ENCODE data around the gene M1AP. TPM values are rescaled to one million over a fixed set of nuclear protein-coding genes. Genes with fewer than 3 reads are reported as not detected.

Gene M1AP, protein sequence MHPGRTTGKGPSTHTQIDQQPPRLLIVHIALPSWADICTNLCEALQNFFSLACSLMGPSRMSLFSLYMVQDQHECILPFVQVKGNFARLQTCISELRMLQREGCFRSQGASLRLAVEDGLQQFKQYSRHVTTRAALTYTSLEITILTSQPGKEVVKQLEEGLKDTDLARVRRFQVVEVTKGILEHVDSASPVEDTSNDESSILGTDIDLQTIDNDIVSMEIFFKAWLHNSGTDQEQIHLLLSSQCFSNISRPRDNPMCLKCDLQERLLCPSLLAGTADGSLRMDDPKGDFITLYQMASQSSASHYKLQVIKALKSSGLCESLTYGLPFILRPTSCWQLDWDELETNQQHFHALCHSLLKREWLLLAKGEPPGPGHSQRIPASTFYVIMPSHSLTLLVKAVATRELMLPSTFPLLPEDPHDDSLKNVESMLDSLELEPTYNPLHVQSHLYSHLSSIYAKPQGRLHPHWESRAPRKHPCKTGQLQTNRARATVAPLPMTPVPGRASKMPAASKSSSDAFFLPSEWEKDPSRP
- total RNA-seq, result 0.96 and 4.5 TPM in 2 replicates

DNA sequence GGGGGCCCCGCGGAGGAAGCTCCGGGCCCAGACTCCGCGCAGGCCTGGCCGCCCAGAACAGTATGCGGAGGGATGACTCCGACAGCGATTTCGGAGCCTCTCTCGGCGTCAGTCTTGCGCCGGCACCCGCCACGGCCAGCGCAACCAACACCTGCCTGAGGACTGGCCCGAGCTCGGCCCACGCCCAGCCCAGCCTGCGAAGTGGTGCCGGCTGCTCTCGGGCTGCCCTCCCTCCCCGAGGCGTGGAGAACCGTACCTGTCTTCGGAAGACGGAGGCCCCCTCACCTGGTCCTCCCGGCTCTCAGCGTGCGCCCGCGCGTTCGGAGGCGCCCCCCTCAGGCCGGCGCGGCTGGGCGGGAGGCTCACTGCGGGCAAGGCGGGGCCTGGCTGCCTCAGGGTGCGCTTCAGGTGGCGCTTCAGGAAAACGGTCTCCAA is at the start of gene M1AP:
Gene M1AP, minus strand, starts transcription at position 322 of the 435 bp plus-strand sequence. CDS start 8,055 bp downstream, outside the sequence.

DNA sequence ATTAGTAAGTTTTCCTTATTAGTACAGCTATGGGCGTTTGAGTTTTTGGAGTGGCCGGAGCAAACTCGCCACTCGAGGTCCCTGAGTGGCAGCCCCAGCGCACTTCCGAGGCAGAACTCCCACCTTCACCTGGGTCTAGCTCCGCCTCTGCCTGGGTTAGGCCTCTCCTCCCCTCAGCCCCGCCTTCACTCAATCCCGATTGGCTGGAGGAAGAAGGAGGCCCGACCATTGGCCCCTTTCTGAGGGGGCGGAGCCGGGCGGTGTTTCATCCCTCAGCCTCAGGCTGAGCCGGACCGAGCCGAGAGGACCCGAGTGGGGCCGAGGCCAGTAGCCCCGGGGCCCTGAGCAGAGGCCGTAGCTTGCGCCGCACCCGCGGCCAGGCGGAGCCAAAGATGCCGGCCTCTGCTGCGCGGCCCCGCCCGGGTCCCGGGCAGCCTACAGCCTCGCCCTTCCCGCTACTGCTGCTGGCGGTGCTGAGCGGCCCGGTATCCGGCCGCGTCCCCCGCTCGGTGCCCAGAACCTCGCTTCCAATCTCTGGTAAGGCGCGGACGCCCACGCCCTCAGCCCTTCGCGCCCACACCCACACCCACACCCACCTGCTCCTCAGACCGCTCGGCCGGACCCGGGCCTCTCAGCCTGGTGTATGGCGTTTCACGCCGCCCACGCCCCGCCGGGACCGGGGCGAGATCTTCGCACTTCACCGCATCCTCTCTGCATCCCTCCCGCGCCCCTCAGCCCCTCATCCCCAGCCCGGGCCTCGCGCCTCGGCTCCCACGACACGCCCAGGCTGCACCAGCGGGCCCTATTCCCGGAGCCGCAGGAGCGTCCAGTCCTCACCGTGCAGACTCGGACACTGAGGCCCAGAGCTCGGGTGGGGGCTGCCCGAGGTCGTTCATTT is 6.1 kb upstream of the M1AP start, which contains the start of gene SEMA4F:
Gene SEMA4F, plus strand, starts transcription at position 263 of the 898 bp plus-strand sequence. Its CDS starts 130 bp downstream, at position 393.

DNA sequence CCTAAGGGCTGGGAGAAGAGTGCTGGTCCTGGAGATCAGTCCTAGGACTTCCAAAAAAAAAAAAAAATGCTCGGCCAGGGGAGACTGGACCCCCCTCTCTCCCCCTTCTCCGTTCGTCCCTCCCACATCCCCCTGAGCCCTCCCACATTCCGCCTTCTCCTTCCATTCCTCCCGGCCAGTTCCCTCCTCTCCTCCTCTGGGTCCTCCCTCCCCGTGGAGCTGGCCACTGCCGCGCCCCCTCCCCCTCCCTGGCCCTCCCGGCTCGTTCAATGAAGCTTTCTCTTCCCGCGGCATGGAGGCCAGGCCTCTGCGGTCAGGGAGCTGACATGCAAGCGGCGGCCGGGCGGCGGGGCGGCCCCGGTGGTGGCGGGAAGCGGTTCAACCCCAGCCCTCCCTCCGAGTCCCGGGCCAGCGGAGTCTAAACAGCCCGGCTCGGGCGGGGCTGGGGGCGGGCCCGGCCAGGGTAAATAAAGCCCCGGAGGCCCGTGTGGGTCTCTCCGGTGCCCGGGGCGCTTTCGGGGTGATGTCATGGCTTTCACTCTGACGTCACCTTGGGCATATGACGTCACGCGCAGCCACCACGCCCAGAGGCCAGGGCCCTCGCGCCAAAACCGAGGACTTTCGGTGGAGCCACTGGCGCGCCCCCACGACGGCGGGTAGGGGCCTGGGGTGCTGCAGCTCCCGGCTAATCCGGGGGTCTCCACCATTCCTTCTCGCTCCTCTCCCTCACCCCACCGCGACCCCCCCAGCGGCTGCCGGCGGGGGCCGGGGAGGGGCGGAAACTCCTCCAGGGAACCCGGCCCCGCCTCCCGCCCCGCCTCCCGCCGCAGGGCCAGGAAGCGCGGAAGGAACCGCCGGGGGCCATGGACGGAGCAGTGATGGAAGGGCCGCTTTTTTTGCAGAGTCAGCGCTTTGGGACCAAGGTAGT is 94.0 kb downstream of the M1AP start, which contains the start of the genes DOK1 and LOXL3:
Gene DOK1, plus strand, starts transcription at position 829 of the 928 bp plus-strand sequence. Its CDS starts 35 bp downstream, at position 864.
Gene LOXL3, minus strand, starts transcription at position 51 of the 928 bp plus-strand sequence. CDS start 1,308 bp downstream, outside the sequence.

DNA sequence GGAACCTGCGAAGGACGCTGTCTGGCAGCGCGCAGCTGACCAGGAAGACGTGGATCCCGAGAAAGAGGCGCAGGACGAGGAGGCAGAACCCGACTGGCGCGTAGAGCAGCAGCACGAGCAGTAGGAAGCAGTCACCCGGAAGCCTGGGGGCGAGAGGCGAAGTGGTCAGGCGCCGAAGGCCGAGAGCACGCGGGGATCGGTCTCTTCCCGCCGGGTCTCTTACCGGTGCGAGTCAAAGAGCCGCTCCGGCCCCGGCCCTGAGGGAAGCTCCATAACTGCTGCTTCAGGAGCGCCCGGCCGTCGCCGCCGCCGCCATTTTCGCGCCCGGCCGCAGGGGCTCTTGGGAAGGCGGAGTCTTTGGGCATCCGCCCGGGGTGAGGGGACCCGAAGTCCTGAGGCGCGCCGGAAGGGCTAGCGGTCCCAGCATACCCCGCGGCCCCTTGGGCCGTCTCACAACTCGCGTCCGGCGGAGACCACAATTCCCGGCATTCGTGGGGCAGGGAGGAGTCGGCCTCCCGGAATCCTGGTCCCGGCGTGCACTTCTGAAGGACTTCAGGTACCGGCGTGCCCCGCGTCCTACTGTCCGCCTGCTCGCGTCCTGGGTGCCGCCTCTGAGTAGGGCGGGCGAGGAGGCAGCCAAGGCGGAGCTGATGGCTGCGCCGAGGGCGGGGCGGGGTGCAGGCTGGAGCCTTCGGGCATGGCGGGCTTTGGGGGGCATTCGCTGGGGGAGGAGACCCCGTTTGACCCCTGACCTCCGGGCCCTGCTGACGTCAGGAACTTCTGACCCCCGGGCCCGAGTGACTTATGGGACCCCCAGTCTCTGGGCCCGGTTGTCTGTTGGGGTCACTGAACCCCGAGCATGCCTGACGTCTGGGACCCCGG is 118.5 kb downstream of the M1AP start, which contains the start of the genes AUP1 and HTRA2:
Gene AUP1, minus strand, starts transcription at position 350 of the 882 bp plus-strand sequence. Its CDS starts 77 bp downstream, at position 273.
Gene HTRA2, plus strand, starts transcription at position 577 of the 882 bp plus-strand sequence. Its CDS starts 74 bp downstream, at position 651.

DNA sequence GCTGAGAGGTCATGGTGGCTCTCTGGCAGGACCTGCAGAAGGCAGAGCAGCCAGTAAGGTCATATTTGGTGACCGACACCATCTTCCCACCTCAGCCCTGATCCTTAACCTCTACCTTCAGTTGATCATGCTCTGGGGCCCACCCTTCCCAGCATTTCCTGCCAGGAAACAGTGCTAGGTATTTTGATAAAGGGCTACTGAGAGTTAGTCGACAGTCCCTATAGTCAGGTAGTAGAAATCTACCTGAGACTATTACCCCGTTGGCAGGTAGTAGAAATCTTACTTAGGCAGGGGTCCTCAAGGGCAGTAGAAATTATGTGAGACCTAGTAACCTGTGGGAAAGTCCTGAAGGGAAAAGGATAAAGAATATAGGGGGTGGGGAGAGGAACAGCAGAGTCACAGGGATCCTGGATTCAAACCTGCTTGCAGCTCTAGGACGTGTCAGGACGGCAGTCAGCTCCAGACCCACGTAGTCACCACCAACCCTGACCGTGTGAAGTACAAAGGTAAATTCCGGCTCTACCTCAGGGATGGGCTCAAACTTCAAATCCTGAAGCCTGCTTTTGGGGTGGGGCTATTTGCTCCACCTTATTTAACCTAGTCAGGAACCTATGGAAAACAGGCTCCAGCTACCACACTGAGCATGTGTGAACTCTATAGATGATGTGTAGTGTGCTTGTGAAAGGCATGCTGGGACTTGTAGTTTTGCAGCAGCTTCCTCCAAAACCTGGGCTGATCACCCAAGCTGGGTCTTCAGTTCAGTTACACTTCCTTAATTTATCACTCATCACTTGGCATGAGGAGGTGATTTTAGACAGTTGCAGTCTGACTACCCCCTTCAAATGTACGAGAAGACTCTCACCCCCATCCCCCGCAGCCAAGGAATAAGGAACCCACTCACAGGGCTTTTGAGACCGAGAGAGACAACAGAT is 122.1 kb downstream of the M1AP start, which contains the start of gene DQX1:
Gene DQX1, minus strand, starts transcription at position 515 of the 932 bp plus-strand sequence. Its CDS starts 502 bp downstream, at position 13.

DNA sequence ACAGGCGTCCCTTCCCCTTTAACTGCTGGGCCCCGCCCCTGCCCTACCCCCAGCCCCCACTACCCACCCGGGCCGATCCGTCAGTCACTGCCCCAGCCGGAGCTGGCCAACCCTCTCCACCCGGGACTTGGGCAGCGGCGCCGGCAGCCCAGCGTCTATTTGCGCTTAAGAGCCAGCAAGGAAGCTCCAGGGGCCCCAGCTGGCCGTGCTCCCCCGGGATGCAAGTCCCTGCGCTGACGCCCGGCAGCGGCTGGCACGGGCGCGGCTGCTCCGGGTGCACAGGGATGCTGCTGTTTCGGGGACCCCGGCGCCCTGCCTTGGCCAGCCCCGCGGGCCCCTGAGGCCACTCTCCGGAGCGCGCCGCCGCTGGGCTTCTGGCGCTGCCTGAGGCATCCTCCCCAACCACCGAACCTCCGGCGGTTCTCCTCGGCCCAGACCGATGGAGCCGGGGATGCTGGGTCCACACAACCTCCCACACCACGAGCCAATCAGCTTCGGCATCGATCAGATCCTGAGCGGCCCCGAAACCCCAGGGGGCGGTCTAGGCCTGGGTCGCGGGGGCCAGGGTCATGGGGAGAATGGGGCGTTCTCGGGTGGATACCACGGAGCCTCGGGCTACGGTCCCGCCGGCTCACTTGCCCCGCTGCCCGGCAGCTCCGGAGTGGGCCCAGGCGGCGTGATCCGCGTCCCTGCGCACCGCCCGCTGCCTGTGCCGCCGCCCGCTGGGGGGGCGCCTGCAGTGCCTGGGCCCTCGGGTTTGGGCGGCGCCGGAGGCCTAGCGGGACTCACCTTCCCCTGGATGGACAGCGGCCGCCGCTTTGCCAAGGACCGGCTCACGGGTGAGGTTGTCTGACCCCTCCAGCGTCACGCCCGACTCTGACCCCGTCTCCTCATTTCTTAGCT is 133.5 kb downstream of the M1AP start, which contains the start of gene TLX2:
Gene TLX2, plus strand, starts transcription at position 83 of the 903 bp plus-strand sequence. Its CDS starts 357 bp downstream, at position 440.

Other genes starting within 250 kb of the M1AP start
- gene C2orf81, start 226.7 kb downstream of the M1AP start, total RNA-seq, result 0.64 and 0.72 TPM in 2 replicates
- gene WDR54, start 226.6 kb downstream of the M1AP start, total RNA-seq, result 34.1 and 62.7 TPM in 2 replicates
- 24.3 and 53.7 TPM in 2 replicates for gene RTKN, start 206.4 kb downstream of the M1AP start, total RNA-seq
- gene INO80B, start 193.2 kb downstream of the M1AP start, total RNA-seq, result 9.4 and 10.4 TPM in 2 replicates
- gene WBP1, start 189.9 kb downstream of the M1AP start, total RNA-seq, result 29.6 and 32.8 TPM in 2 replicates
- 65.3 and 67.6 TPM in 2 replicates for gene MOGS, start 182.9 kb downstream of the M1AP start, total RNA-seq
- gene MRPL53, start 175.7 kb downstream of the M1AP start, total RNA-seq, result 27.7 and 32.5 TPM in 2 replicates
- gene CCDC142, start 165.3 kb downstream of the M1AP start, total RNA-seq, result 11.3 and 14.5 TPM in 2 replicates
- gene TTC31, start 165.2 kb downstream of the M1AP start, total RNA-seq, result 8.0 and 10.9 TPM in 2 replicates
- gene LBX2, start 148.7 kb downstream of the M1AP start, total RNA-seq, result 1.2 and 3.2 TPM in 2 replicates
- gene PCGF1, start 140.6 kb downstream of the M1AP start, total RNA-seq, result 30.7 and 33.7 TPM in 2 replicates
- gene TLX2, start 133.9 kb downstream of the M1AP start, total RNA-seq, result not detected in 2 replicates
- 2.8 and 4.6 TPM in 2 replicates for gene DQX1, start 122.1 kb downstream of the M1AP start, total RNA-seq
- gene AUP1, start 118.6 kb downstream of the M1AP start, total RNA-seq, result 160 and 193 TPM in 2 replicates
- gene HTRA2, start 118.4 kb downstream of the M1AP start, total RNA-seq, result 55.4 and 59.8 TPM in 2 replicates
- gene LOXL3, start 94.4 kb downstream of the M1AP start, total RNA-seq, result 0.21 and 1.4 TPM in 2 replicates
- gene DOK1, start 93.6 kb downstream of the M1AP start, total RNA-seq, result 3.0 and 3.9 TPM in 2 replicates
- gene SEMA4F, start 5.9 kb upstream of the M1AP start, total RNA-seq, result 5.8 and 8.7 TPM in 2 replicates
- 50.5 and 122 TPM in 2 replicates for gene HK2, start 185.8 kb upstream of the M1AP start, total RNA-seq